ENCODE measurements around the gene LLGL1. TPM values are rescaled to one million over a fixed set of nuclear protein-coding genes. Genes with fewer than 3 reads are reported as not detected.

The LLGL1 gene
- total and polyA plus RNA-seq, 10 donors: 2.9 to 23.4 (median 14.5) TPM

- Histone ChIP-seq H3K27ac (no peak overlapping the region), H3K36me3 (no peaks in the 10 kb centered on the region), H3K4me1 (peaks cover 7 to 20% (median 12%) of the 10 kb centered on the region in 6 donors), H3K9me3 (no peaks in the 10 kb centered on the region), H3K4me3 (no peak overlapping the region), H3K27me3 (replicated peaks in 1 of 7) (no peaks in the 10 kb centered on the region)
- DNase-seq: no peak
- no peak for TF ChIP-seq POLR2AphosphoS5 (IDR thresholded peaks at IDR 0.05)
- no peak for TF ChIP-seq CTCF (IDR thresholded peaks at IDR 0.05 in 8 of 11, conservative IDR thresholded peaks at IDR 0.05 in 3 of 11)
- TF ChIP-seq POLR2A (IDR thresholded peaks at IDR 0.05): no peak
- intact Hi-C loops (cut with DNase I; ENCODE audit: low total_unique reads): no loop called here
- WGBS, 5 donors: 88 to 100% (median 96%) methylated on average over 1 of the region's 1 CpG
Measured at GRCh38 chr17:18179196-18179595, 46.2 kb upstream of the LLGL1 start.

GRCh38 chr17:18179804-18180203, 45.6 kb upstream of the LLGL1 start:
- Histone ChIP-seq H3K27ac (no peak overlapping the region), H3K36me3 (no peaks in the 10 kb centered on the region), H3K9me3 (no peaks in the 10 kb centered on the region), H3K27me3 (replicated peaks in 1 of 7) (no peaks in the 10 kb centered on the region), H3K4me3 (no peak overlapping the region), H3K4me1 (peaks cover 7 to 24% (median 15%) of the 10 kb centered on the region in 6 donors)
- intact Hi-C loops (cut with DNase I; ENCODE audit: low total_unique reads): no loop called here
- DNase-seq: no peak
- 92 to 96% (median 95%) methylated on average over 7 of the region's 7 CpGs for WGBS, 5 donors
- TF ChIP-seq POLR2AphosphoS5 (IDR thresholded peaks at IDR 0.05) (no peak), POLR2A (IDR thresholded peaks at IDR 0.05) (no peak), CTCF (IDR thresholded peaks at IDR 0.05 in 8 of 11, conservative IDR thresholded peaks at IDR 0.05 in 3 of 11) (no peak)

GRCh38 chr17:18181358-18181757, 44.1 kb upstream of the LLGL1 start:
- intact Hi-C loops (cut with DNase I; ENCODE audit: low total_unique reads): no loop called here
- WGBS, 5 donors: 83 to 95% (median 89%) methylated on average over 5 of the region's 5 CpGs

More at GRCh38 chr17:18181358-18181757, 44.1 kb upstream of the LLGL1 start:
- TF ChIP-seq POLR2AphosphoS5 (IDR thresholded peaks at IDR 0.05) (no peak), POLR2A (IDR thresholded peaks at IDR 0.05) (no peak), CTCF (IDR thresholded peaks at IDR 0.05 in 8 of 11, conservative IDR thresholded peaks at IDR 0.05 in 3 of 11) (no peak)
- H3K27me3 ChIP-seq (replicated peaks in 1 of 7): no peaks in the 10 kb centered on the region
- no peak overlapping the region for H3K4me3 ChIP-seq
- H3K36me3 ChIP-seq: peaks cover 0 to under 1% (median 0%) of the 10 kb centered on the region in 6 donors
- H3K27ac ChIP-seq: peak overlapping the region in 3 of 8 donors; percentile 97 to 98 (median 97)
- peaks cover 22 to 33% (median 27%) of the 10 kb centered on the region in 6 donors for H3K4me1 ChIP-seq
- no peaks in the 10 kb centered on the region for H3K9me3 ChIP-seq
- DNase-seq: no peak
